ENCODE data around the gene CYTH3. TPM values are rescaled to one million over a fixed set of nuclear protein-coding genes. Genes with fewer than 3 reads are reported as not detected.

Gene CYTH3
- total and polyA plus RNA-seq, 2 of the 13 experiments (the other 11 are each of a cell fraction or from before 2014, with no cell fraction given): 3.1 to 3.8 TPM

GRCh38 chr7:6274743-6275142 lies 2.3 kb upstream of the CYTH3 start:
- Histone ChIP-seq H2AFZ (ENCODE audit: low read length) (no peak overlapping the region), H3K27ac (ENCODE audit: extremely low read length, insufficient read depth, low read length) (no peak overlapping the region), H3K4me2 (ENCODE audit: low read depth, low read length) (no peak overlapping the region), H3K79me2 (ENCODE audit: insufficient read depth, low read length) (no peaks in the 10 kb centered on the region), H3K4me1 (ENCODE audit: insufficient read depth, low read length) (peaks cover 41% of the 10 kb centered on the region), H3K4me3 (replicated peaks in 1 of 3; ENCODE audit: insufficient read depth in 1 of 3, low read depth in 2 of 3, low read length in 3 of 3) (no peak overlapping the region), H3K27me3 (ENCODE audit: control insufficient read depth in 1 of 2, insufficient read depth in 2 of 2, low read length in 2 of 2) (peaks cover 0 to 33% of the 10 kb centered on the region in 2 experiments; a peak in 3 of 5 replicates), H3K9me3 (ENCODE audit: low read length) (no peaks in the 10 kb centered on the region), H3K9ac (ENCODE audit: insufficient read depth, low read depth, low read length) (no peak overlapping the region), H4K20me1 (ENCODE audit: insufficient read depth, low read length) (0 out of 2 replicates have a peak, but pooled peaks cover 6% of the 10 kb centered on the region), H3K36me3 (replicated peaks in 1 of 2; ENCODE audit: control insufficient read depth in 1 of 2, insufficient read depth in 2 of 2, low read length in 2 of 2) (no peaks in the 10 kb centered on the region)
- POLR2A ChIA-PET: no interaction called here
- DNase-seq (ENCODE audit: low spot score) (no peak), FAIRE-seq (no peak), ATAC-seq (no peak)
- intact Hi-C loops (cut with micrococcal nuclease; ENCODE audit: unreplicated experiment) (loop anchor here (5.0 kb wide), 1 partner anchor 43 kb away; no protein-coding TSS in a partner anchor), in situ Hi-C loops (cut with HindIII; ENCODE audit: extremely low pct_ligation_motif_present, low pct_unique_long_range_greater_than_20kb) (no loop called here)
- 39% methylated on average over 2 of the region's 2 CpGs for WGBS (ENCODE audit: low lambda C conversion rate)
- CTCF ChIA-PET (ENCODE audit: low intra/inter-chr PET ratio, low total read pairs): no interaction called here
- TF ChIP-seq NFYC (CRISPR knock-in tag; IDR thresholded peaks at IDR 0.05): no peak
- no peak for TF ChIP-seq TRAFD1 (CRISPR knock-in tag; IDR thresholded peaks at IDR 0.05; ENCODE audit: borderline replicate concordance)
- no peak for TF ChIP-seq ATAD3A (CRISPR knock-in tag; IDR thresholded peaks at IDR 0.05)
- no peak for TF ChIP-seq ASH2L (IDR thresholded peaks at IDR 0.05; ENCODE audit: insufficient read length, low read depth, low read length)
- TF ChIP-seq TOE1 (CRISPR knock-in tag; IDR thresholded peaks at IDR 0.05): no peak
- no peak for TF ChIP-seq FOXP1 (IDR thresholded peaks at IDR 0.05)
- TF ChIP-seq FOXP1 (CRISPR knock-in tag; IDR thresholded peaks at IDR 0.05): no peak
- no peak for TF ChIP-seq NR2C2 (CRISPR knock-in tag; IDR thresholded peaks at IDR 0.05; ENCODE audit: borderline replicate concordance)
- BruUV-seq (replicated peaks): no TSS peak
